AG04450 (cell line): ENCODE measurements around the gene GAS5. TPM values are rescaled to one million over a fixed set of nuclear protein-coding genes. Genes with fewer than 3 reads are reported as not detected.
"Not testable (repeated sequence)": the region's sequence is repeated elsewhere in the genome, so short reads cannot be mapped to it uniquely, and the experiment has no call there.

Experiments used
- CTCF ChIA-PET: fragments of 300-600, 350-600 bp; formaldehyde crosslinking; extraction: SDS; loops from one replicate; lab custom pipeline; 2022; ENCODE audit warnings: antibody characterized with exemption, inconsistent platforms; lab: Charles Lee
- POLR2A ChIA-PET: fragments of 350-600 bp; formaldehyde crosslinking; extraction: SDS; loops from one replicate; lab custom pipeline; 2021; ENCODE audit warnings: antibody characterized with exemption, inconsistent platforms; lab: Yijun Ruan, JAX
- DNase-seq: peaks from one replicate; pipeline ENCODE4 v3.0.0-alpha.2; 2011; ENCODE audit warnings: low read depth, low spot score
- H3K27ac ChIP-seq: one replicate; pipeline ENCODE4 v1.5.1; 2012; ENCODE audit warnings: low read depth, low read length, control low read depth
- H3K27me3 ChIP-seq: one replicate; pipeline ENCODE4 v1.6.0; 2012; ENCODE audit warnings: low read length; ENCODE audit not compliant: control insufficient read depth, insufficient read depth
- H3K4me3 ChIP-seq: 2 replicates; pipeline ENCODE4 v1.5.1; 2011; ENCODE audit warnings: mild to moderate bottlenecking, low read depth, low read length, control low read depth
- H3K9me3 ChIP-seq: 2 replicates; pipeline ENCODE4 v1.5.1; 2012; ENCODE audit warnings: low read length; ENCODE audit not compliant: control insufficient read depth, insufficient read depth
- CTCF ChIP-seq: IDR thresholded peaks from 2 replicates; pipeline ENCODE4 v1.5.1; 2011; ENCODE audit warnings: low read depth, low read length, control low read depth, inconsistent platforms
- polyA plus RNA-seq: library from polyadenylated mRNA; depleted of rRNA; stranded (reverse); fragments of >200 nt; gene quantifications from 2 replicates; pipeline ENCODE4 v1.2.3, GENCODE V29; 2011

Gene GAS5
- polyA plus RNA-seq, 1 experiment: 1,191 TPM

GRCh38 chr1:173862769-173863223 is 5.0 kb downstream of the GAS5 start:
- H3K9me3 ChIP-seq: no peaks in the 10 kb centered on the region
- DNase-seq: no peak
- TF ChIP-seq CTCF: no peak
- POLR2A ChIA-PET: interaction anchor here (2.1 kb wide), 1 partner anchor 11 kb away, joined by 8 read pairs; no protein-coding TSS in a partner anchor
- no peak overlapping the region for H3K4me3 ChIP-seq
- CTCF ChIA-PET: interaction anchor here (0.8 kb wide), 1 partner anchor 443 kb away, joined by 3 read pairs; no protein-coding TSS in a partner anchor
- H3K27me3 ChIP-seq: no peaks in the 10 kb centered on the region
- peak overlapping the region; percentile 50 for H3K27ac ChIP-seq

- CTCF ChIA-PET: interaction anchor here (0.8 kb wide), 1 partner anchor 442 kb away, joined by 3 read pairs; no protein-coding TSS in a partner anchor
- POLR2A ChIA-PET: interaction anchor here (2.1 kb wide), 1 partner anchor 10 kb away, joined by 8 read pairs; no protein-coding TSS in a partner anchor
- H3K27ac ChIP-seq: peak overlapping the region; percentile 50
- H3K9me3 ChIP-seq, DNase-seq, H3K4me3 ChIP-seq, H3K27me3 ChIP-seq: not testable (repeated sequence)
These were observed 5.5 kb downstream of the GAS5 start for GRCh38 chr1:173862146-173862768.

- Histone ChIP-seq H3K4me3 (no peak overlapping the region), H3K27me3 (no peaks in the 10 kb centered on the region), H3K27ac (no peak overlapping the region), H3K9me3 (no peaks in the 10 kb centered on the region)
- CTCF ChIA-PET: no interaction called here
- no peak for DNase-seq
- POLR2A ChIA-PET: interaction anchor here (1.0 to 1.3 kb wide), 2 partner anchors 10 to 12 kb away, joined by 3 to 5 read pairs; no protein-coding TSS in a partner anchor
- no peak for TF ChIP-seq CTCF
These were observed 6.1 kb downstream of the GAS5 start for GRCh38 chr1:173861731-173862145.

GRCh38 chr1:173860065-173860464 is 7.7 kb downstream of the GAS5 start:
- H3K27ac ChIP-seq: no peak overlapping the region
- H3K4me3 ChIP-seq: no peak overlapping the region
- no peak for TF ChIP-seq CTCF
- CTCF ChIA-PET: interaction anchor here (0.7 kb wide), 1 partner anchor 1115 kb away, joined by 4 read pairs; no protein-coding TSS in a partner anchor
- no peaks in the 10 kb centered on the region for H3K9me3 ChIP-seq
- DNase-seq: no peak
- H3K27me3 ChIP-seq: no peaks in the 10 kb centered on the region
- POLR2A ChIA-PET: interaction anchor here (1.3 kb wide), 1 partner anchor 11 kb away, joined by 5 read pairs; no protein-coding TSS in a partner anchor

- DNase-seq, H3K27ac ChIP-seq, CTCF ChIA-PET, H3K9me3 ChIP-seq, H3K27me3 ChIP-seq, POLR2A ChIA-PET, H3K4me3 ChIP-seq: not testable (repeated sequence)
These were observed 8.2 kb downstream of the GAS5 start for GRCh38 chr1:173859547-173859946.

GRCh38 chr1:173857363-173857917 is 10.3 kb downstream of the GAS5 start:
- Histone ChIP-seq H3K9me3 (no peaks in the 10 kb centered on the region), H3K4me3 (no peak overlapping the region), H3K27me3 (no peaks in the 10 kb centered on the region), H3K27ac (peak overlapping the region; percentile 40)
- DNase-seq: no peak
- CTCF ChIA-PET: no interaction called here
- TF ChIP-seq CTCF: no peak
- POLR2A ChIA-PET: interaction anchor here (0.8 to 3.0 kb wide), 3 partner anchors 9 to 13 kb away, joined by 4 to 13 read pairs (median 8); partner anchors contain the start of genes GAS5 and ZBTB37
